Thymus (tissue), 11 donors: ENCODE data around the gene NBEA. TPM values are rescaled to one million over a fixed set of nuclear protein-coding genes. Genes with fewer than 3 reads are reported as not detected.

Experiments
- DNase-seq, 9 donors: peaks; one replicate each; pipeline ENCODE4 v3.0.0-alpha.2; 2013; ENCODE audit warnings: low spot score in 9 of 9, low read depth in 6 of 9, missing footprints in 1 of 9
- H3K27ac ChIP-seq, 2 donors: one replicate each; pipeline ENCODE4 v1.5.1; 2013; ENCODE audit warnings: control low read depth in 1 of 2, low read depth in 1 of 2, low read length in 1 of 2, mild to moderate bottlenecking in 1 of 2, moderate library complexity in 1 of 2
- H3K27me3 ChIP-seq, 2 donors: one replicate each; pipeline ENCODE4 v1.5.1; 2013; ENCODE audit warnings: low read length in 1 of 2; ENCODE audit not compliant: control insufficient read depth in 2 of 2, insufficient read depth in 1 of 2
- H3K36me3 ChIP-seq, 2 donors: one replicate each; pipeline ENCODE4 v1.5.1; 2013; ENCODE audit warnings: low read length in 1 of 2, mild to moderate bottlenecking in 1 of 2, moderate library complexity in 1 of 2; ENCODE audit not compliant: control insufficient read depth in 2 of 2, insufficient read depth in 2 of 2
- H3K4me1 ChIP-seq, 2 donors: one replicate each; pipeline ENCODE4 v1.5.1; 2013; ENCODE audit warnings: low read length in 2 of 2; ENCODE audit not compliant: control insufficient read depth in 2 of 2, insufficient read depth in 2 of 2
- H3K4me3 ChIP-seq, 2 donors: one replicate each; pipeline ENCODE4 v1.5.1; 2013; ENCODE audit warnings: low read length in 2 of 2, control low read depth in 1 of 2, mild to moderate bottlenecking in 1 of 2
- H3K9me3 ChIP-seq, 2 donors: one replicate each; pipeline ENCODE4 v1.5.1; 2013; ENCODE audit warnings: low read length in 1 of 2, mild to moderate bottlenecking in 1 of 2; ENCODE audit not compliant: control insufficient read depth in 2 of 2, insufficient read depth in 1 of 2
- WGBS: extraction: QIAGEN DNeasy Blood & Tissue Kit; methylation state at CpG from one replicate; pipeline ENCODE4 v1.1.7; 2013; 5-methylcytosine and 5-hydroxymethylcytosine counted together
- polyA plus RNA-seq: library from polyadenylated mRNA; stranded (reverse); fragments of 200-250 nt; gene quantifications from one replicate; pipeline ENCODE4 v1.2.3, GENCODE V29; 2013
- total RNA-seq: library from RNA; stranded (reverse); fragments of 120-200 nt; gene quantifications from one replicate; pipeline ENCODE4 v1.2.4, GENCODE V29; 2013
- donor health status: healthy.

NBEA gene
- total and polyA plus RNA-seq, 2 donors = 4.1 to 6.8 TPM

- DNase-seq = no peak
- H3K36me3 ChIP-seq = no peaks in the 10 kb centered on the region
- H3K4me1 ChIP-seq = no peaks in the 10 kb centered on the region
- H3K4me3 ChIP-seq = no peak overlapping the region
- H3K27me3 ChIP-seq = no peaks in the 10 kb centered on the region
- 64% methylated on average over 3 of the region's 3 CpGs for WGBS
- no peaks in the 10 kb centered on the region for H3K9me3 ChIP-seq
- H3K27ac ChIP-seq = no peak overlapping the region
Observed at GRCh38 chr13:35502456-35502855, 560.4 kb downstream of the NBEA start.

GRCh38 chr13:35512271-35512920 is 570.3 kb downstream of the NBEA start:
- no peak overlapping the region for H3K27ac ChIP-seq
- DNase-seq = no peak
- H3K9me3 ChIP-seq = no peaks in the 10 kb centered on the region
- no peaks in the 10 kb centered on the region for H3K36me3 ChIP-seq
- H3K27me3 ChIP-seq = no peaks in the 10 kb centered on the region
- H3K4me3 ChIP-seq = no peak overlapping the region
- WGBS = 48% methylated on average over 5 of the region's 5 CpGs
- H3K4me1 ChIP-seq = no peaks in the 10 kb centered on the region

- Histone ChIP-seq H3K9me3 (no peaks in the 10 kb centered on the region), H3K36me3 (no peaks in the 10 kb centered on the region), H3K27ac (no peak overlapping the region), H3K27me3 (no peaks in the 10 kb centered on the region), H3K4me3 (no peak overlapping the region), H3K4me1 (no peaks in the 10 kb centered on the region)
- WGBS = 97% methylated on average over 7 of the region's 7 CpGs
- no peak for DNase-seq
Observed at GRCh38 chr13:35514061-35514477, 572.0 kb downstream of the NBEA start.

- DNase-seq = no peak
- H3K4me1 ChIP-seq = no peaks in the 10 kb centered on the region
- WGBS = 94% methylated on average over 6 of the region's 6 CpGs
- H3K27me3 ChIP-seq = no peaks in the 10 kb centered on the region
- no peaks in the 10 kb centered on the region for H3K9me3 ChIP-seq
- no peak overlapping the region for H3K27ac ChIP-seq
- no peaks in the 10 kb centered on the region for H3K36me3 ChIP-seq
- H3K4me3 ChIP-seq = no peak overlapping the region
Observed at GRCh38 chr13:35514801-35515502, 572.9 kb downstream of the NBEA start.

- Histone ChIP-seq H3K4me1 (no peaks in the 10 kb centered on the region), H3K9me3 (no peaks in the 10 kb centered on the region), H3K27ac (no peak overlapping the region), H3K4me3 (no peak overlapping the region), H3K27me3 (no peaks in the 10 kb centered on the region), H3K36me3 (no peaks in the 10 kb centered on the region)
- DNase-seq = no peak
- 97% methylated on average over 5 of the region's 5 CpGs for WGBS
Observed at GRCh38 chr13:35518337-35518946, 576.4 kb downstream of the NBEA start.

GRCh38 chr13:35524171-35524570 is 582.1 kb downstream of the NBEA start:
- Histone ChIP-seq H3K27me3 (no peaks in the 10 kb centered on the region), H3K27ac (no peak overlapping the region), H3K4me1 (no peaks in the 10 kb centered on the region), H3K36me3 (no peaks in the 10 kb centered on the region), H3K9me3 (no peaks in the 10 kb centered on the region), H3K4me3 (no peak overlapping the region)
- 96% methylated on average over 3 of the region's 3 CpGs for WGBS
- DNase-seq = no peak

- Histone ChIP-seq H3K36me3 (no peaks in the 10 kb centered on the region), H3K4me3 (no peak overlapping the region), H3K4me1 (no peaks in the 10 kb centered on the region), H3K9me3 (no peaks in the 10 kb centered on the region), H3K27me3 (no peaks in the 10 kb centered on the region), H3K27ac (no peak overlapping the region)
- DNase-seq = no peak
- 98% methylated on average over 6 of the region's 6 CpGs for WGBS
Observed at GRCh38 chr13:35526577-35526976, 584.5 kb downstream of the NBEA start.

- no peak overlapping the region for H3K27ac ChIP-seq
- no peaks in the 10 kb centered on the region for H3K4me1 ChIP-seq
- no peaks in the 10 kb centered on the region for H3K9me3 ChIP-seq
- WGBS = 96% methylated on average over 10 of the region's 10 CpGs
- H3K36me3 ChIP-seq = no peaks in the 10 kb centered on the region
- DNase-seq = no peak
- no peaks in the 10 kb centered on the region for H3K27me3 ChIP-seq
- no peak overlapping the region for H3K4me3 ChIP-seq
Observed at GRCh38 chr13:35527451-35527850, 585.4 kb downstream of the NBEA start.

GRCh38 chr13:35530147-35530546 is 588.1 kb downstream of the NBEA start:
- no peak for DNase-seq
- WGBS = 94% methylated on average over 5 of the region's 5 CpGs
- H3K9me3 ChIP-seq = no peaks in the 10 kb centered on the region

More at GRCh38 chr13:35530147-35530546, 588.1 kb downstream of the NBEA start:
- Histone ChIP-seq H3K36me3 (no peaks in the 10 kb centered on the region), H3K27ac (no peak overlapping the region), H3K4me3 (no peak overlapping the region), H3K27me3 (no peaks in the 10 kb centered on the region), H3K4me1 (no peaks in the 10 kb centered on the region)
